Nephron (organoid): Measurements from ENCODE around the gene DHX16.
"Not testable (repeated sequence)": the region's sequence is repeated elsewhere in the genome, so short reads cannot be mapped to it uniquely, and the experiment has no call there.

Experiments
- H3K27ac Mint-ChIP-seq, 3 experiments: 2 replicates each; pipeline ENCODE4 v1.8.0; 2020; ENCODE audit warnings: mixed read lengths in 3 of 3, mild to moderate bottlenecking in 2 of 3, moderate library complexity in 1 of 3
- H3K27me3 Mint-ChIP-seq: 2 replicates; pipeline ENCODE4 v1.8.0; 2021; ENCODE audit warnings: low read depth, mild to moderate bottlenecking, moderate library complexity, mixed read lengths
- H3K36me3 Mint-ChIP-seq: 2 replicates; pipeline ENCODE4 v1.8.0; 2020; ENCODE audit warnings: low read depth, mixed read lengths
- H3K4me1 Mint-ChIP-seq: 2 replicates; pipeline ENCODE4 v1.8.0; 2020; ENCODE audit warnings: mixed read lengths
- H3K4me3 Mint-ChIP-seq, 3 experiments: 2 replicates each; pipeline ENCODE4 v1.8.0; 2020; ENCODE audit warnings: mild to moderate bottlenecking in 3 of 3, mixed read lengths in 3 of 3, moderate library complexity in 2 of 3
- H3K9me3 Mint-ChIP-seq: 2 replicates; pipeline ENCODE4 v1.8.0; 2020; ENCODE audit warnings: mixed read lengths
- CTCF ChIP-seq, 3 experiments: fragments of 200-600 bp; sonication (generic); IDR thresholded peaks; one replicate each; pipeline ENCODE4 v1.5.0; 2021; ENCODE audit warnings: antibody characterized with exemption in 3 of 3; ENCODE audit not compliant: unreplicated experiment in 3 of 3

The DHX16 gene

GRCh38 chr6:30719356-30719755 is 46.5 kb upstream of the DHX16 start:
- H3K36me3 Mint-ChIP-seq, result peaks cover 43% of the 10 kb centered on the region
- H3K4me3 Mint-ChIP-seq, result peak overlapping the region; percentile 99
- peaks cover 55% of the 10 kb centered on the region for H3K4me1 Mint-ChIP-seq
- H3K27me3 Mint-ChIP-seq, result no peaks in the 10 kb centered on the region
- no peak for TF ChIP-seq CTCF (IDR thresholded peaks at IDR 0.05; ENCODE audit: unreplicated experiment in 3 of 3)
- H3K27ac Mint-ChIP-seq, result peak overlapping the region; percentile 97 to 99 (median 99)
- no peaks in the 10 kb centered on the region for H3K9me3 Mint-ChIP-seq

GRCh38 chr6:30717845-30718720 is 45.3 kb upstream of the DHX16 start:
- H3K9me3 Mint-ChIP-seq, H3K27me3 Mint-ChIP-seq: not testable (repeated sequence)
- Mint-ChIP-seq H3K36me3 (peaks cover 39% of the 10 kb centered on the region), H3K27ac (peak overlapping the region; percentile 100), H3K4me3 (peak overlapping the region; percentile 99), H3K4me1 (peaks cover 43% of the 10 kb centered on the region)
- TF ChIP-seq CTCF (IDR thresholded peaks at IDR 0.05; ENCODE audit: unreplicated experiment in 3 of 3), result peak in 1 of 3 experiments; percentile 5

GRCh38 chr6:30717129-30717844 is 44.5 kb upstream of the DHX16 start, which contains the start of gene MDC1:
Gene MDC1, minus strand, starts transcription at chr6:30717281. Its CDS starts 2,106 bp downstream, at chr6:30715175.
- TF ChIP-seq CTCF (IDR thresholded peaks at IDR 0.05; ENCODE audit: unreplicated experiment in 3 of 3), result peak; percentile 20 to 38 (median 28)
- peak within 1 kb of the TSS; percentile 93 to 95 (median 94) for H3K4me3 Mint-ChIP-seq
- H3K27ac Mint-ChIP-seq, result peak within 1 kb of the TSS; percentile 100
- peaks cover 39% of the 10 kb centered on the region for H3K36me3 Mint-ChIP-seq
- peaks cover 35% of the 10 kb centered on the region for H3K4me1 Mint-ChIP-seq
- H3K27me3 Mint-ChIP-seq, result no peaks in the 10 kb centered on the region
- no peaks in the 10 kb centered on the region for H3K9me3 Mint-ChIP-seq

GRCh38 chr6:30716879-30717128 is 44.0 kb upstream of the DHX16 start:
- TF ChIP-seq CTCF (IDR thresholded peaks at IDR 0.05; ENCODE audit: unreplicated experiment in 3 of 3), result no peak
- no peaks in the 10 kb centered on the region for H3K9me3 Mint-ChIP-seq
- peak overlapping the region; percentile 100 for H3K27ac Mint-ChIP-seq
- no peaks in the 10 kb centered on the region for H3K27me3 Mint-ChIP-seq
- peak overlapping the region; percentile 93 to 95 (median 94) for H3K4me3 Mint-ChIP-seq
- peaks cover 34% of the 10 kb centered on the region for H3K4me1 Mint-ChIP-seq
- peaks cover 40% of the 10 kb centered on the region for H3K36me3 Mint-ChIP-seq

- H3K4me1 Mint-ChIP-seq, result peaks cover 26% of the 10 kb centered on the region
- no peak overlapping the region for H3K27ac Mint-ChIP-seq
- TF ChIP-seq CTCF (IDR thresholded peaks at IDR 0.05; ENCODE audit: unreplicated experiment in 3 of 3), result no peak
- no peaks in the 10 kb centered on the region for H3K9me3 Mint-ChIP-seq
- peaks cover 52% of the 10 kb centered on the region for H3K36me3 Mint-ChIP-seq
- H3K27me3 Mint-ChIP-seq, result no peaks in the 10 kb centered on the region
- no peak overlapping the region for H3K4me3 Mint-ChIP-seq
These were observed 41.5 kb upstream of the DHX16 start for GRCh38 chr6:30714263-30714662.
